OCI-LY7 (cell line): ENCODE results near the gene PSMB11.

Experiments
- EZH2phosphoT487 ChIP-seq: fragments of 200-600 bp; sonication (generic); IDR thresholded peaks from 2 replicates; pipeline ENCODE4 v1.6.1; 2018; ENCODE audit warnings: low read depth, borderline replicate concordance, mild to moderate bottlenecking, mixed run types, antibody characterized with exemption, low read length, moderate library complexity, mixed read lengths
- TF ChIP-seq, protein P1 (sequence below): fragments of 200-600 bp; sonication (generic); conservative IDR thresholded peaks from 2 replicates; pipeline ENCODE4 v1.5.1; 2014; ENCODE audit warnings: mild to moderate bottlenecking, antibody characterized with exemption, low read length, moderate library complexity, mixed read lengths

DNA sequence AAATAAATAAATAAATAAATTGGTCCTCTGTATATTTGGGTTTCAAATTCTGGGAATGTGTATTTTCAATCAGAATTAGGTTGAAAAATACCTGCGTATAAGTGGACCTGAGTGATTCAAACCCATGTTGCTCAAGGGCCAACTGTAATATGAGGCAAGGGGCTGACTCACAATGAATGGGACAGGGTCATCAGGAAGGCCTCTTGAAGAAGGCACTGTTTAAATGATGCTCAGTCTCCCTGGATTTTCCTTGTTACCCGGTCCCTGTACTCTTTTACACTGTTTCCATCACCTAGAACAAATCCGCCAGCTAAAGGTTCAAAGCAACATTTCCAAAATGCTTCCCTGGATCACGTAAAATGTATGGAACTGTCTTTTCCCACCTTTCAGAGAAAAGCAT, 11.1 kb upstream of the PSMB11 start:
- TF ChIP-seq EZH2phosphoT487: no peak
- TF ChIP-seq, protein P1, sequence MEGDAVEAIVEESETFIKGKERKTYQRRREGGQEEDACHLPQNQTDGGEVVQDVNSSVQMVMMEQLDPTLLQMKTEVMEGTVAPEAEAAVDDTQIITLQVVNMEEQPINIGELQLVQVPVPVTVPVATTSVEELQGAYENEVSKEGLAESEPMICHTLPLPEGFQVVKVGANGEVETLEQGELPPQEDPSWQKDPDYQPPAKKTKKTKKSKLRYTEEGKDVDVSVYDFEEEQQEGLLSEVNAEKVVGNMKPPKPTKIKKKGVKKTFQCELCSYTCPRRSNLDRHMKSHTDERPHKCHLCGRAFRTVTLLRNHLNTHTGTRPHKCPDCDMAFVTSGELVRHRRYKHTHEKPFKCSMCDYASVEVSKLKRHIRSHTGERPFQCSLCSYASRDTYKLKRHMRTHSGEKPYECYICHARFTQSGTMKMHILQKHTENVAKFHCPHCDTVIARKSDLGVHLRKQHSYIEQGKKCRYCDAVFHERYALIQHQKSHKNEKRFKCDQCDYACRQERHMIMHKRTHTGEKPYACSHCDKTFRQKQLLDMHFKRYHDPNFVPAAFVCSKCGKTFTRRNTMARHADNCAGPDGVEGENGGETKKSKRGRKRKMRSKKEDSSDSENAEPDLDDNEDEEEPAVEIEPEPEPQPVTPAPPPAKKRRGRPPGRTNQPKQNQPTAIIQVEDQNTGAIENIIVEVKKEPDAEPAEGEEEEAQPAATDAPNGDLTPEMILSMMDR: no peak
